ENCODE data around the gene SULT1E1.
A peak's percentile ranks its signal among the peaks of the same experiment; 100 is the strongest.

Gene SULT1E1

GRCh38 chr4:69860521-69861298, 765 bp upstream of the SULT1E1 start:
- TF ChIP-seq OSR1 (CRISPR knock-in tag; IDR thresholded peaks at IDR 0.05) = no peak
- no peak for TF ChIP-seq PATZ1 (CRISPR knock-in tag; IDR thresholded peaks at IDR 0.05; ENCODE audit: borderline replicate concordance)
- no peak for TF ChIP-seq ZC3H10 (CRISPR knock-in tag; IDR thresholded peaks at IDR 0.05)
- no peak for TF ChIP-seq CSRNP3 (CRISPR knock-in tag; IDR thresholded peaks at IDR 0.05)
- TF ChIP-seq CREB5 (CRISPR knock-in tag; IDR thresholded peaks at IDR 0.05; ENCODE audit: low read depth) = no peak
- no peak for TF ChIP-seq ZNF70 (CRISPR knock-in tag; IDR thresholded peaks at IDR 0.05)
- no peak for TF ChIP-seq ARNTL (CRISPR knock-in tag; IDR thresholded peaks at IDR 0.05; ENCODE audit: borderline replicate concordance, low read depth)
- TF ChIP-seq ZFP30 (CRISPR knock-in tag; IDR thresholded peaks at IDR 0.05) = no peak
- TF ChIP-seq BACH2 (CRISPR knock-in tag; IDR thresholded peaks at IDR 0.05; ENCODE audit: borderline replicate concordance) = no peak
- TF ChIP-seq ESRRG (CRISPR knock-in tag; IDR thresholded peaks at IDR 0.05) = no peak
- TF ChIP-seq ZFP3 (CRISPR knock-in tag; IDR thresholded peaks at IDR 0.05) = no peak
- TF ChIP-seq ISL1 (CRISPR knock-in tag; IDR thresholded peaks at IDR 0.05) = no peak
- no peak for TF ChIP-seq TCF4 (CRISPR knock-in tag; IDR thresholded peaks at IDR 0.05; ENCODE audit: borderline replicate concordance)
- TF ChIP-seq SNAI2 (CRISPR knock-in tag; IDR thresholded peaks at IDR 0.05) = no peak
- TF ChIP-seq ZNF8 (CRISPR knock-in tag; IDR thresholded peaks at IDR 0.05) = no peak
- no peak for TF ChIP-seq TOX (CRISPR knock-in tag; IDR thresholded peaks at IDR 0.05; ENCODE audit: borderline replicate concordance)
- no peak for TF ChIP-seq RARB (CRISPR knock-in tag; IDR thresholded peaks at IDR 0.05)
- TF ChIP-seq CSDC2 (CRISPR knock-in tag; IDR thresholded peaks at IDR 0.05) = no peak
- TF ChIP-seq ZNF565 (CRISPR knock-in tag; conservative IDR thresholded peaks at IDR 0.05; ENCODE audit: low read depth) = no peak
- TF ChIP-seq PPARA (CRISPR knock-in tag; IDR thresholded peaks at IDR 0.05; ENCODE audit: borderline replicate concordance) = no peak
- no peak for ATAC-seq

- TF ChIP-seq TCF4 (CRISPR knock-in tag; IDR thresholded peaks at IDR 0.05; ENCODE audit: borderline replicate concordance) = no peak
- TF ChIP-seq CSDC2 (CRISPR knock-in tag; IDR thresholded peaks at IDR 0.05) = no peak
- no peak for TF ChIP-seq PPARA (CRISPR knock-in tag; IDR thresholded peaks at IDR 0.05; ENCODE audit: borderline replicate concordance)
- TF ChIP-seq ARNTL (CRISPR knock-in tag; IDR thresholded peaks at IDR 0.05; ENCODE audit: borderline replicate concordance, low read depth) = no peak
- no peak for TF ChIP-seq ZNF8 (CRISPR knock-in tag; IDR thresholded peaks at IDR 0.05)
- TF ChIP-seq ZNF565 (CRISPR knock-in tag; conservative IDR thresholded peaks at IDR 0.05; ENCODE audit: low read depth) = no peak
- TF ChIP-seq GLIS3 (CRISPR knock-in tag; IDR thresholded peaks at IDR 0.05) = no peak
- no peak for TF ChIP-seq TOX (CRISPR knock-in tag; IDR thresholded peaks at IDR 0.05; ENCODE audit: borderline replicate concordance)
- no peak for TF ChIP-seq PATZ1 (CRISPR knock-in tag; IDR thresholded peaks at IDR 0.05; ENCODE audit: borderline replicate concordance)
- no peak for TF ChIP-seq CSRNP3 (CRISPR knock-in tag; IDR thresholded peaks at IDR 0.05)
- TF ChIP-seq ESRRG (CRISPR knock-in tag; IDR thresholded peaks at IDR 0.05) = no peak
- TF ChIP-seq ISL1 (CRISPR knock-in tag; IDR thresholded peaks at IDR 0.05) = no peak
- TF ChIP-seq ZNF70 (CRISPR knock-in tag; IDR thresholded peaks at IDR 0.05) = no peak
- no peak for TF ChIP-seq RARB (CRISPR knock-in tag; IDR thresholded peaks at IDR 0.05)
- no peak for TF ChIP-seq TSHZ2 (CRISPR knock-in tag; IDR thresholded peaks at IDR 0.05)
- no peak for TF ChIP-seq ZC3H10 (CRISPR knock-in tag; IDR thresholded peaks at IDR 0.05)
- no peak for TF ChIP-seq ZFP30 (CRISPR knock-in tag; IDR thresholded peaks at IDR 0.05)
- ATAC-seq = peak; percentile 51
Observed at GRCh38 chr4:69859140-69859685, 732 bp downstream of the SULT1E1 start.

All from SK-N-SH treated with all-trans-retinoic acid at 6 μM for 48 hours (cell line).